NCI-H226 (cell line): Measurements from ENCODE around the gene SHISA5.

Experiments
- DNase-seq: peaks from one replicate; pipeline ENCODE4 v3.0.0-alpha.2; 2015

SHISA5 gene

DNA sequence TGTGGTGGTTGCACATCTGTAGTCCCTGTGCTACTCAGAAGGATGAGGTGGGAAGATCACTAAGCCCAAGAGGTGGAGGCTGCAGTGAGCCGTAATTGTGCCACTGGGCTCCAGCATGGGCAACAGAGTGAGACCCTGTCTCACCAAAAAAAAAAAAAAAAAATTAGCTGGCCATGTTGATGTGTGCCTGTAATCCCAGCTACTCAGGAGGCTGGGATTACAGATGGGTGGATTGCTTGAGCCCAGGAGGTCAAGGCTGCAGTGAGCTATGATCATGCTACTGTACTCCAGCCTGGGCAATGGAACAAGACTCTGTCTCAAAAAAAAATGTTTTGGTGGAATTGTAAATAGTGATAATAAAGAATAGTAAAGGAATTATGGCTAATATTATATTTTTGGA is 47.5 kb downstream of the SHISA5 start:
- DNase-seq: no peak

DNA sequence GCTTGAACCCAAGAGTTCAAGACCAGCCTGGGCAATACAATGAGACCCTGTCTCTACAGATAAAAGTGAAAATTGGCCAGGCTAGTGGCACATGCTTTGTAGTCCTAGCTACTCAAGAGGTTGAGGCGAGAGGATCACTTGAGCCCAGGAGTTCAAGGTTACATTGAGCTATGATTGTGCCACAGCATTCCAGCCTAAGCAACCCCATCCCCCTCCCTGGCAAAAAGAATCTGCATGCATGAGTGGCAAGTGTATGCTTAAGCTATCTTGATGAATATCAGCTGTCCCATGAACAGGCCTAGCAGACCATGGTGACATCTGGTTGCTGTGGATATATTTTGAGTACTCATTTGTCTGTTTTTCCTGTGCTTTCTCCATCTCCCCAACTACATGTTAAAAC is 52.7 kb downstream of the SHISA5 start:
- DNase-seq: no peak

DNA sequence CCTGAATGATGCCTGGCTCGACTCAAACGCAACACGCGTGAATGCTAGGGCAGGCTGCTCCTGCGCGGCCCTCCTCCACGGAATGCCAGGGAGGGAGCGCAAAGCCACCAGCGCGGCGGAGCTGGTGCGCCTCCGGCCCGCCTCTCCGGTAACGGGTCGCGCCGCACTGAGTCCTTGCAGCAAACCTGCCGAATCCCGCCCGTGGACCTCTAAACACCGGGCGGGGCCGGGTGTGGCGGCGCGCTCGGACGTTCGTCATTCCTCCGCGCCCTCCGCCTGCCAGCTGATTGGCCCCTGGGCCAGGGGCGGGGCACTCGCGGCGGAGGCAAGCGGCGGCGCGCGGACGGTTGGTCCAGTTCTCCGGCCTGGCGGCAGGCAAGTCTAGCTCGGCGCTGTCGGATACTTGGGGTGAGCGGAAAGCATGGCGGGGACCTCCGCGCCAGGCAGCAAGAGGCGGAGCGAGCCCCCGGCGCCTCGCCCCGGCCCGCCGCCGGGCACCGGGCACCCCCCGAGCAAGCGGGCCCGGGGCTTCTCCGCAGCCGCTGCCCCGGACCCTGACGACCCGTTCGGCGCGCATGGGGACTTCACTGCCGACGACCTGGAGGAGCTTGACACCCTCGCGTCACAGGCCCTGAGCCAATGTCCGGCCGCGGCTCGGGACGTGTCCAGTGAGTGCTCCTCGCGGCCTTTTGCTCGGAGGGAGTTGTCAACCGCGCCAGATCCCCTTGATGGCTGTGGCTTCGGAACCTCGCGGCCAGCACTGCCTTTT is 57.4 kb downstream of the SHISA5 start, which contains the start of gene ATRIP:
TSS of gene ATRIP (plus strand) at position 313 of the 769 bp plus-strand sequence. CDS start at position 422, 109 bp downstream.
- DNase-seq: peak; percentile 85

DNA sequence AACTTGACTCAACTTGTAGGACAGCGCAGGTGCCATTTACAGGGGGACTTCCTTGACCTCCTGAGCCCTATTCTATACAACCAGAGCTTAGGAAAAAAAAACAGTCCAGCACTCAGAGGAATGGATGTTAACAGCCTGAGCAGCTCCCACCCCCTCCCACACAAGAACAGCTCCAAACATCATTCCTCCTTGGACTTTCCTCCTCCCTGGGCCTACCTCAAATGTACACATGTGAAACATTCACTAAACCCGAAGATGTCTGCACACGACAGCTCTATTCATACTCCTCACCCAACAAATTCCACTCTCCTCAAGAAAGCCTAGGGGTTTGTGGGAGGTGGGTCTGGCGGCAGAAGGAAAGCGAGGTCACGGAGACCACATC is 57.9 kb downstream of the SHISA5 start:
- DNase-seq: no peak

DNA sequence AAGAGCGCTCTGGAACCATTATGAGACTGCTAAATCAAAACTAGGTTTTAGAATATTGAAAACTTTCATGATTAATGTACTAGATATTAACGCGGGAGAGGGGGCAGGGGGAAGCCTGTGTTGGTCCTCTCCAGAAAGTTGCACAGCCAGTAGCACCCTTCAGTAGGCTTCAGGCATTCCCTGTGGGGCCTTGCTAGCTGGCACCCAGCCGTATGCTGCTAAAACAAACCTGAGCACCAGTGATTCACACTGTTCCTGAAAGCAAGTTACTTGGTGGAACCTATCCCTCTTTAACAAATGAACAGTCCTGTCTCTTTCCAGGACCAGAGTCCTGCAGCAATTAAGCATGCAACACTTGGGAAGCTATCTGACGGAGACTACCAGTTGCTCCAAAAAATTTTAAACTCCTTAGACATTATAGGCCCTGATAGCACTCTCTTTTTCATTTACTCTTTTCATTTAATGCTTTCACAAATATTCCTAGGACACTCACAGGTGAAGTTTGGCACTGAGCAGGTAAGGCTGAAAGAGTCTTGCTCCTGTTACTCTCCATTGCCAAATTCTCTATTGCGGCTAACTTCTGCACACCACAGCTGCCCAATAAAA is 58.6 kb downstream of the SHISA5 start:
- DNase-seq: no peak

DNA sequence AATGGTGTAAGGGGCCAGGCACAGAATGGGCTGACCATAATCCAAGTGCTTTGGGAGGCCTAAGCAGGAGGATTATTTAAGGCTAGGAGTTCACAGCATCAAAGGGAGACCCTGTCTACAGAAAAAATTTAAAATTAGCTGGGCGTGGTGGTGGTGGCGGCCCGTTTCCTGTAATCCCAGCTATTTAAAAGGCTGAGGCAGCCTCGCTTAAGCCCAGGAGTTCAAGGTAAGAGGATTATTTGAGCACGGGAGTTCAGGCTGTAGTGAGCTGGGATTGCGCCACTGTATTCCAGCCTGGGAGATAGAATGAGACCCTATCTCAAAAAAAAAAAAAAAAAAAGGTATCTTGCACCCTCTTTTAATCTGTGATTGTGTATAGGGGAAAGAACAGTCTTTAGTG is 62.0 kb downstream of the SHISA5 start:
- no peak for DNase-seq

DNA sequence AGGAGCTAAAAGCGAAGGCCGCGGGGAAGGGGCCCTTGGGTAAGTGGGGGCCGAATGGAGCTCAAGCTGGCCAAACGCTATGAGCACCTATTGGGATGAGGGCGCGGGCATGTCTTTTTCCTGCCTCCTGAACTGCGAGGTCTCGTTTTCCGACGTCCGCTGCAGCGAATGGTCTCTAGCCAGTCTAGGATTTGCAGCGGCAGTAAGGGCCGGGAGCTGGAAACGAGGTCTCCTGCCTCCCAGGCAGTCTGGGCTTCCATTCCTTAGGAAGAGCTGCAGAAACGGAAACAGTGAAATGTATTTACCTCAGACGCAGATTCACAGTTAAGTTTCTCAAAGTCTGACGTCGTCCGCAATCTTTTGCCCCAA is 63.4 kb downstream of the SHISA5 start:
- no peak for DNase-seq

DNA sequence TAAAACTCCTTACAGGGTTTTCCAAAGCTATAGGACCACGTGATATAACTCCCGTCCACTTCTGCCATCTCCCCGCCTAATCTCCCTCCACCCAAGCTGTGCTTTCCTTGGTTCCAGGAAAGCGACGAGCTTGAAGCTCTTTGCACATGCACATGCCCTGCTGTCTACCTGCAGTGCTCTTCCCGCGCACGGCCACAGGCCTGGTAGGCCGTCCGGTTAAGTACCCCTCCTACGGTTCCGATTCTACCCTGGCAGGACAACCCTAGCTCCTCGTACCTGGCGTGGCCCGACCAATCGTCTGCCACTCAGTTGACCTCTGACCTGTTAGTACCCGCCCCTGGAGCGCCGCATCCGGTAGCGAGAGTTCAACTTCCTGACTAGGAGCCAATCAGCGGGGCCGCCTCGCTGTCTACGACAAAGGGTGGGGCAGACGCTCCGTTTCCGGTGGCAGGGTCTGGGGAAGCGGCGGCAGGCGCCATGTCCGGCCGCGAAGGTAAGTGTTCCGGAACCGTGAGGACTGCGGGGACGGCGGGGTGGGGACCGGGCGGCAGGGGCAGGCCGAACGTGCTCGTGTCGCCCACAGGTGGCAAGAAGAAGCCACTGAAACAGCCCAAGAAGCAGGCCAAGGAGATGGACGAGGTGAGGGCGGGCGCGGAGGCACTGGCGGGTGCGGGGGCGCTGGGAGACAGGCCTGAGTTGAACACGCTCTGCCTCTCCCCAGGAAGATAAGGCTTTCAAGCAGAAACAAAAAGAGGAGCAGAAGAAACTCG is 64.0 kb downstream of the SHISA5 start, which contains the start of the genes CCDC51 and TMA7:
TSS of gene CCDC51 (minus strand) at position 300 of the 770 bp plus-strand sequence. CDS start 4,991 bp downstream, outside the sequence.
TSS of gene TMA7 (plus strand) at position 438 of the 770 bp plus-strand sequence. CDS start at position 478, 40 bp downstream.
- DNase-seq: peak; percentile 97

DNA sequence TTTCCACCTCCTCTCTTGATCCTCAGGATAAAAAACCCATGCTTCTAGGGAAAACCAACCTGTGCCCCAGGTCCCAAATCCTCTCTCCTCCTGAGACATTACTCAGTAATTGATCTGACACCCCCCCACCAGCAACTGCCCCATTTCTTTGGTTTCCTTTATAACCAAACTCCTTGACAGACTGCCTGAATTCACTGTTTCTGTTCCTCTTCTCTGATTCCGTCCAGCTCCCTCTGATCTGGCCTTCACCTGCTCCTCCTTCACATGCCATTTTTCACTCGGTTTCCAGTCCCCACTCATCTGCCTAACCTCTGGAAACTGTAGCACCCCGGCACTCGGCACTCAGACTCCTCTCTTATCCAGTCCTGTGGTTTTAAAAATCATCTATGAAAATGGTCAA is 66.2 kb downstream of the SHISA5 start:
- DNase-seq: no peak

DNA sequence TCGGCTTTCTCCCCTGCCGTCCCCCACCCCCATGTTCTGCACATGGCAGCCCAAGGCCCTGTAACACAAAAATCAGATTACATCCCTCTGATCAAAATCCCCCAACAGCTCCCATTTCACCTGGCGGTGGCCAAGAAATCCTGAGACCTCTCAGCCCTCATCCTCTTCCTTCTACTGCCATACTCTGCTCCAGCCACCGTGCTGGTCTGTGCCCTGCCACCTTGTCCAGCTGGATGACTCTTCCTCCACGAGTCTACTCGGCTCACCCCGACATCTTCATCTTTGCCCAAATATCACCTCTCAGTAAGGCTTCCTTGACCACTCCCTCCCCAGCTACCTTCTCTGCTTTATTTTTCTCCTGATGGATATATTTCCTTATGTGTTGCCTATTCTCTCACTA is 67.1 kb downstream of the SHISA5 start:
- no peak for DNase-seq

DNA sequence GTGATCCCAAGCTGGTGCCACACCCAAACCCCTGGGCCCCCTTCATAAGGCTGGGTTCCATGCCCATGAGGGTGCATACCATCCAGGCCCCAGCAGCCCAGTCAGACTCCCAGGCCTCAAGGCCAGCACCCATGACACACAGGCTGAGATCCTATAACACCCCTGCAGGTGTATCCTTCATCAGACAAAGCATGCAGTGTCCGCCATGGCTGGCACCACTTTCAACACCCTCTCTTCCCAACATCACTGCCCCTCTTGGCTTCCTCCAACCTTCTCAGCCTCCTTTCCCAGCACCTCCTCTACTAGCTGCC is 67.5 kb downstream of the SHISA5 start:
- no peak for DNase-seq

DNA sequence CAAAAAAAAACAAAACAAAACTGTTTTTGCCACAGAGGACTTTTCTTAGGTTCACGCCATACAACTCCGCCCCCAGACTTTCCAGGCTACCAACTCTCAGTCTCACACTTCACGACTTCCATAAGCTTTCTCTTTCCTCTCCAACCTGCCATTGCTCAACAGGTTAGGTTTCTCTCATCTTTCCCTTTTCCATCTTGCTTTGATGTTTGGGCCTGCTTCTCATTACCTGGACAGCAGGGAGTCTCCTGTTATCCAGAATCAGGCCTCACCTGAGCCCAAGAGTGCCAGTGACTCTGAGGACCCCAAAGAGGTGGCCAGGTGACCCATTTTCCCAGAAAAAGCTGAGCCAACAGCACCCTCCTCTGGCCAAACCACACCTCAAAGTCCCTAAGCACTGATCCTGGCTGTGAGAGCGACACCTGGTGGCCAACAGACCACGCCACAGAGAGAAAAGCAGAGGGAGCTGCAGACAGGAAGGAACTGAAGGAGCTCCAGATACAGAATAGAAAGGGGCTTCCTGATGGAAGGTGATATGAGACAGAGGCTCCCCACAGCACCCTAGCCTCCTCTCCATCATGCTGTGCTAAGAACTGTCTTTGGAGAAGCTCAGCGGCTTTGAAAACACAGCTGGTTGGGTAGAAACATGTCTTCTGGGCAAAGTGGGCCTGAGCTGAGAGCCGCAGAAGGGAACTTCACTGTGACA is 68.0 kb downstream of the SHISA5 start:
- DNase-seq: peak; percentile 59

DNA sequence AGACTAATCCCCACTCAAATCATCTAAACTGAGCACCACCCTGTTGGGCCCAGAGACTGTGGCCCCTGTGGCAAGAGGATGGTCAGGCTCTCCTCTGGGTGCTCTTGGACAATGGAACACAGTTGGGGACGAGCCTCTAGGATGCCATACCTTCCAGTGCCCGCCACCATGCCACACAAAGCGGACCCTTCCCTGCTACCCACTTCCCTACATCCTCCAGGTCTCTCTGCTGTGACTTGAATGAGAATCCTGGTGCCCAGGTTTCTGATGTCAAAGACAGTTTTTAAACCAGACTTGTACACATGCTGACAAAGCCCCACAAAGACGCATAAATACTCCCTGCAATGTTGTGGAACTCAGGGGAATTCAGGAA is 68.8 kb downstream of the SHISA5 start:
- DNase-seq: no peak

DNA sequence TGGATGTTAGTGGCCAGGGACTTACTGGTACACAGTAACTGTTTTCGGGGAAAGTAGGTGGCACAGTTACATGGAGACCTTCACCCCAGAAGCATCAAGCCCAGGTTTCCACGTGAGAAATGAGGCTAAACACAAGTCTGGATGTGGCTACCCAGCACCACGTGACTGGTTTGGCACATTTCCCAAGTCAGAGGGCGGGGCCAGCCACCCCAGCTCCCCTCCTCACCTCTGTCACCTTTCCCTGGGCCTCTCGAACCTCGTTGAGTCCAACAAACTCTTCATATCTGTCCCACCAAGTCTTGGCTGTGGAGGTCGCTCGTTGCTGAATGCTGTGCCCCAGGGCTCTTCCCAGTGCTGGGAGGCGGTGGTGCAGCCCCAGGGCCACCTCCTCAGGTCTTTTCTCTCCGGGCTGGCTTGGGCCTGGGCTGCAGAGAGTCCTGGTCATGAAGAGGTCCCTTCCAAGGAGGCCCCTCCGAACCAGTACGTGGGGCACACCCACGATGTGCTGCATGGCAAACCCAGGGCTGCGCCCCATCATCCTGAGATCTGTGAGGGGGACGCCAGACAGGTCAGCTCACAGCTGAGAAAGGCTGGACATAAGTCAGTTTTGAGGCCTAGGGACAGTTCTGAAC is 69.3 kb downstream of the SHISA5 start:
- no peak for DNase-seq

DNA sequence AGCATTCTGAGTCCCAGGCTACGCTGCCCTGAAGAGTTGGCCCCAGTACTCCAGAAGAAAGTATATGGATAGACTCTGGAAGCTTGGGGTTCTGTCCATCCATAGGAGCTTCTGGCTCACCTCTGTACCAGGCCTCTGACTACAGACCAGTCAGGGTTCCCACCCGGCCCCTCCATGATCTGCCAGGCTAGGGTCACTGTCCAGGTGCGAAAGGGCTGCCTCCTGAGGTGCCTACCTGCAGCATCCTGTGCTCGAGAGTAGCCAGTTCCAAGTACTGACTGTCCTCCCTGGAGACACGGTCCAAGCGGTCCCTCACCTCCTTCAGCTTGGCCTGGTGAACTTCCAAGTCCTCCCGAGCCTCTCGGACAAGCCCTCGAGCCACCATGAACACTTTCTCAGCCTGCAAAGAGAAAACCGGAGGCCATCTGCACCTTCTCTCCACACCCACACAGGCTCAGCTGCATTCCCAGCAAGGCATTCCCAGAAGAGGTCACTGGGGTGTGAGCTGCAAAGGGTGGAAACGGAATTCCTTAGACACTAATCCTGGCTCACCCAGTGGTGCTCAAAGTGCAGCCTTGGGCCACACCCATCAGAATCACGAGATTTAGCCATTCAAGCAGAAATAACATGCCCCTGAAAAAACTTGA is 70.4 kb downstream of the SHISA5 start:
- DNase-seq: peak; percentile 88

DNA sequence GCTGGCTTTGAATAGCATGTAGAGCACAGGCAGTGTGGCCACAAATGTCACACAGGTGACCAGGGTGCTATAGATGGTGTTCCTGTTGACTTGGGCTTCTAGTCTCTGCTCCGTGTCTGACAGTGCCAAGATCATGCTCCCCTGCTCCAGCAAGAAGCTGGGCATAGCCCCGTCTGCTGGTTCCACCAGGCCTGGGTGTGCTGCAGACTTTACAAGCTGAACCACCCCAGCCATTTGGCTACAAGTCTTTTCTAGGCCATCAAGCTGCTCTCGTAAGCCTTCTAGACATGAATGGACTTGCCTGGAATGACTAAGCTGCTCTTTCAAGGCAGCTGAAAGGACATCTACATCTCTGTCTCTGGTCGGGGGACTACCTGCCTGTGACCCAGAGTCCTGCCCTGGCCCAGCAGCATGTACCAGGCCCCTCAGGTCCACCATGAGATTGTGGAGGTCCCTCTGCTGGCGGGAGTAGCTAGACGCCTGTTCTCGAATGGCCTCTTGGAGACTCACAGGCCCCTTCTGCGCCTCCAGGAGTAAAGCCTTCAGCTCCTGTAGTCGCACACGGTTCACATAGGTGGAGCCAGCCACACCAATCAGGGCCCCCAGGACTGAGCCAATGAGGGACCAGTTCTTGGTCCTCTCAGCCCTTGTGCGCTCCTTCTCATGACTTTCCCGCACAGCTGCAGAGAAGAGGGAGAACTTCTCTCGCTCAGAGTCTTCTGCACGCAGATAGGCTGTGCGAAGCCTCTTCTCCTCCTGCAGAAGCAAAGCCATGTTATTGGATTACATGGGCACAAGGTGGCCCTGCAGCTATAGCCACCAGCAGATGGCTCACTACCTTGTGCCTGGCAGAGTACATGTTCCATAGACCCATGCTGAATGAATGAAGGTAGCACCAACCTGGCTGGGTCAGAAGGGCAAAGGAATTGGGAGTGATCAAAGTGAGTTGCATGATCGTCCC is 71.3 kb downstream of the SHISA5 start:
- no peak for DNase-seq

DNA sequence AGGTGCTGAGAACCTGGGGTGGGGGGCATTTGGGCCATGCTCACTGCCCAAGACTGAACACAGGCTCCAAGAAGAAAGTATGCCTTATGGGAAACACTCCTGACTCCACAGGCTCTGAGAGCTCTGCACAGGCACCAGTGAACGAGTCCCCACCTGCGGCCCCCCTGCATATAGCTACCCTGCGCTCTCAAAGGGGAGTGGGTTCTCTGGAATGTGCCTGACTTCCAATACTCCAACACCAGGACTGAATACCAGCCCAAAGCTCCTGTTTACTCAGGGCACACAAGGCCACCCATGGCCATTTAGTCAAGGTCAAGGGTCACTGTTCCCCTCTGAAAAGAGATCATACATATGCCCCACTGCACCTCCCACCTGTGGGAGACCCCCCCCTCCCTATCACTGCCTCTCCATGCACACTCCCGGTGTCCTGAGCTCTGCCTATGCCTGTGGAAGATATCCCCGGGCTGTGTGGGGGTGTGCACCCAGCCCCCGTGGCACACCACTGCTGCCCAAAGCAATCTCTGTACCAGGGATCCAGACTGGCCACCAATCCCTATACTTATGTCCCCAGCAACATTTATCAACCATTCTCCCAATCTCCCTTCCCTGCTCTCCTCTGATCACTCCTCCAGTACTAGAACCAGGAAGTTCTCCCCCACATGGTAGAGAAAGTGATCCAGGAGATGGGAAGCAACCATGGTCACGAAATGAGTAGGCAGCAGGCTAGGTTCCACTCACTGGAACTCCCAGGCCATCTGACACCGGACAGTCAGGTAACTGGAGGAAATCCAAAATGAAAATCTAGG is 72.5 kb downstream of the SHISA5 start:
- DNase-seq: no peak

DNA sequence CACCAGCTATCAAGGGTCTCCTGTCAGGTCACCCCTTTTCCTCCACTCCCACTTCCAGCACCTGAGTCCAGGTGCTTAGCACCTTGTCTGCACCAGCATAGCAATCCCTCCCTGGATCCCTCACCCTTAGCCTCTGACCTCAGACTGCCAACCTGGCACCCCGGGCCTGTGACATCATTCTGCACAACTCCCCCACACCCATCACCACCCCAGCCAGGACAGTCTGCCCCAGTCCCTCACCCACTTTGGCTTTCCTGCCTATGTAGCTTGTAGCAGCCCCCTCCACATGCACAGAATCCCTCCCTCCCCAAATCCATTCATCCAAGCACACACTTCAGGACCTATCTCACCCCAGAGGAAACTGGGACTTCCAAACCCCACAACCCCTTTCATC is 73.3 kb downstream of the SHISA5 start:
- no peak for DNase-seq

DNA sequence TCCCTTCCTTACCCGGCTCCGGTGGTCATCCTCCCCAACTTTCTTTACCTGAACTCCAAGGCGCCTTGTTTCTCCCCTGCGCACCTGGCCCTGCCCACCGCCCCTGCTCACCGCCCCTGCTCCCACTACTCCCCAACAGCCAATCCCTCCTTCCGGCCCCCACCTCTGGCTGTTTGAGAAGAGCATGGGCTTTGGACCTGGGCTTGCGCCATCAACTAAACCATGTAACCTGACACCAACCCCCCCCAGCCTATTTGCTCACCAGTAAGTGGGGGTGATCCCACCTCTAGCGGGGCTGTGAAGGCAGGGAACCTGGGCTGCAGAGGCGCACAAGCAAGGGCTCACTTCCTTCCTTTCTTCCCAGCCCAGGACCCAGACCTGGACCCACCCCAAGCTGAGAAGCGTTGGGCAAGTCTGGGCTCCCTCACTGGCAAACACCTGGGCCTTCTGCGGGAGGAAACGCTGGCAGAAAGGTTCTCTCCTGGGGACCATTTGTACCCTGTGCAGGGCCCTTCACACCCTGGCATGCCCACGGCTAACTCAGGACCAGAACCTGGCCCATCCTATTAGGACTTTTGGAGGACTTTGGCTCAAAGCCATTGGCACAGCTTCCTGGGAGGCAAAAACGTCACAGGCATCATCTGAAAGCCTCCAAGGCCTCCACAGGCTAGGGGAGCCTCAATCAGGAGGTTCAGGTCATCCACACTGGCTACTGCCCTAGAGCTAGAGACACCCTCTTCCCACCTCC is 73.8 kb downstream of the SHISA5 start, which contains the start of gene PLXNB1:
TSS of gene PLXNB1 (minus strand) at position 127 of the 748 bp plus-strand sequence. CDS start 5,475 bp downstream, outside the sequence.
- peak; percentile 83 for DNase-seq
